ENCODE results near the gene KRT85. TPM values are rescaled to one million over a fixed set of nuclear protein-coding genes. Genes with fewer than 3 reads are reported as not detected.

The KRT85 gene
- total RNA-seq, 1 donor from 2014 or later: not detected

DNA sequence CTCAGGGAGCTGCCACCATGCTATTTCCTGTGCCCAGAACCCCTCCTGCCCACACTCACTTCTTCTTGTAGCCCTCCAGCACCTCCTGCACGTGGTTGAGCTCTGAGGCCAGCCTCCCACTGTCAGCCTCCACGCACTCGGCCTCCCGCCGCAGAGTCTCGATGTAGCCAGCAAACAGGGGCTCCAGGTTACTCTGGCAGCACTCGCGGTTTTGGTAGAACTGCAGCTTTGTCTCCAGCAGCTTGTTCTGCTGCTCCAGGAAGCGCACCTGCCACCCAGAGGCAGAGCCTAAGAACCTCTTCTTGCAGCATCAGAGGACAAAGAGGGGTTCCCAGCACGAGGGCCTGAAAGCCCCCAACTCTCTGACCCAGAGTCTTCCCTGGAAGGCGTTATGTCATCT is 48.2 kb downstream of the KRT85 start:
- Histone ChIP-seq H3K36me3 (ENCODE audit: control insufficient read depth, insufficient read depth, low read length) (no peaks in the 10 kb centered on the region), H3K27me3 (ENCODE audit: control insufficient read depth, insufficient read depth, low read length) (peaks cover 5% of the 10 kb centered on the region), H3K4me3 (ENCODE audit: low read depth, low read length) (no peak overlapping the region)
- TF ChIP-seq CTCF (IDR thresholded peaks at IDR 0.05; ENCODE audit: insufficient read depth, low read length, severe bottlenecking): peak; percentile 35
- no peak for DNase-seq (ENCODE audit: low read depth)
- no peak for FAIRE-seq

GRCh38 chr12:52318241-52318990 is 48.9 kb downstream of the KRT85 start:
- H3K27me3 ChIP-seq (ENCODE audit: control insufficient read depth, insufficient read depth, low read length): peaks cover 5% of the 10 kb centered on the region

DNA sequence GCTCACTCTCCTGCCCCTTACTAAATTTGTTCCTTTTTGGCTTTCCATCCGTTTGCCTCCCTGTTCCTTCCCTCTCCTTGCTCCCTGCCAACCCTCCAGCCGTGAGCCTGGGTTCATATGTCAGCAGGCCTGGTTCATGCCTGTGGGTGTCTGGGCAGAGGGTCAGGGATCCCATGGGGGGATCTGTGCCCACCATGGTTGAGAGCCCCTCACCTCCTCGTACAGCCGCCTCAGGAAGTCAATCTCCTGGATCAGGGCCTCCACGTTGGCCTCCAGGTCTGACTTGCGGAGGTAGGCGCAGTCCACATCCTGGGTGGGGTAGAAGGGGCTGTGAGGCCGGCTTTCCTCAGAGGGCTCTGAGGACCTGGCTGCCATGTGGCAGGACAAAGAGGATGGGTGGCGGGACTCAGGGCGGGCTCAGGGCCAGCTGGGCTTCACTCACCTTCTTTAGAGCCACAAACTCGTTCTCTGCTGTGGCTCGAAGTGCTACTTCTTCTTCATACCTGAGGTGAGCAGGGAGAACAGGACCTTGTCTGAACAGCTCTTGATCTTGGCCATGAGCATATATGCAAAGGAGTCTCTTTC is 49.7 kb downstream of the KRT85 start:
- Histone ChIP-seq H3K4me3 (ENCODE audit: low read depth, low read length) (no peak overlapping the region), H3K27me3 (ENCODE audit: control insufficient read depth, insufficient read depth, low read length) (peaks cover 5% of the 10 kb centered on the region), H3K36me3 (ENCODE audit: control insufficient read depth, insufficient read depth, low read length) (no peaks in the 10 kb centered on the region)
- no peak for DNase-seq (ENCODE audit: low read depth)
- FAIRE-seq: no peak
- TF ChIP-seq CTCF (IDR thresholded peaks at IDR 0.05; ENCODE audit: insufficient read depth, low read length, severe bottlenecking): no peak

More at GRCh38 chr12:52318241-52318990, 48.9 kb downstream of the KRT85 start:
- TF ChIP-seq CTCF (IDR thresholded peaks at IDR 0.05; ENCODE audit: insufficient read depth, low read length, severe bottlenecking): no peak
- FAIRE-seq (peak; percentile 86), DNase-seq (ENCODE audit: low read depth) (no peak)
- H3K4me3 ChIP-seq (ENCODE audit: low read depth, low read length): no peak overlapping the region
- no peaks in the 10 kb centered on the region for H3K36me3 ChIP-seq (ENCODE audit: control insufficient read depth, insufficient read depth, low read length)

- peaks cover 5% of the 10 kb centered on the region for H3K27me3 ChIP-seq (ENCODE audit: control insufficient read depth, insufficient read depth, low read length)
- H3K4me3 ChIP-seq (ENCODE audit: low read depth, low read length): no peak overlapping the region
- FAIRE-seq (no peak), DNase-seq (ENCODE audit: low read depth) (no peak)
- no peaks in the 10 kb centered on the region for H3K36me3 ChIP-seq (ENCODE audit: control insufficient read depth, insufficient read depth, low read length)
- TF ChIP-seq CTCF (IDR thresholded peaks at IDR 0.05; ENCODE audit: insufficient read depth, low read length, severe bottlenecking): no peak
Measured at GRCh38 chr12:52316701-52317100, 50.6 kb downstream of the KRT85 start.

DNA sequence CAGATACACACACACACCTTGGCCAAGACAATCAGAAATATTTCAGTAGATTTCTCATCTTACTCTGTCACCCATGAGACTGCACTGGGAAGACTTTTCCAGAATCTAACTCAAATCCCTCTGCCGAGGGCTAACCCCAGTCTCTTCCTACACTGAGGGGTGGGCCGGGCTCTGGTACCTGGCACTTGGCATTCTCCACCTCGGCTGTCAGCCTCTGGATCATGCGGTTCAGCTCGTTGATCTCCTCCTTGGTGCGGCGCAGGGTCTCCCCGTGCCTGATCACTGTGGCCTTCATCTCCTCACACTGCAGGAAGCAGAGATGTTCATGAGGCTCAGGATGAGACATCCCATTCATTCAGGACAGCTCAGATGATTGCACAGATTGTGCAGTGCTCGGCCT is 51.0 kb downstream of the KRT85 start:
- no peak overlapping the region for H3K4me3 ChIP-seq (ENCODE audit: low read depth, low read length)
- no peaks in the 10 kb centered on the region for H3K36me3 ChIP-seq (ENCODE audit: control insufficient read depth, insufficient read depth, low read length)
- no peak for DNase-seq (ENCODE audit: low read depth)
- FAIRE-seq: peak; percentile 75
- peaks cover 5% of the 10 kb centered on the region for H3K27me3 ChIP-seq (ENCODE audit: control insufficient read depth, insufficient read depth, low read length)
- TF ChIP-seq CTCF (IDR thresholded peaks at IDR 0.05; ENCODE audit: insufficient read depth, low read length, severe bottlenecking): no peak

Measured in bronchial epithelial cell (primary cell).